ENCODE results near the gene HLTF.
"Not testable (repeated sequence)": the region's sequence is repeated elsewhere in the genome, so short reads cannot be mapped to it uniquely, and the experiment has no call there.

The HLTF gene

GRCh38 chr3:149120051-149120972 lies 34.0 kb upstream of the HLTF start:
- Histone ChIP-seq H3K4me3 (0 out of 2 replicates have a peak overlapping the region, but pooled peaks have one; percentile 9), H3K27ac (no peak overlapping the region), H3K36me3 (ENCODE audit: insufficient read depth, low read length) (no peaks in the 10 kb centered on the region), H3K9me3 (ENCODE audit: low read depth, low read length) (no peaks in the 10 kb centered on the region), H3K9ac (ENCODE audit: insufficient read length) (no peak overlapping the region)
- no peak for TF ChIP-seq EZH2 (IDR thresholded peaks at IDR 0.05)
- no peak for TF ChIP-seq FOXP2 (optimal IDR thresholded peaks at IDR 0.05; ENCODE audit: control extremely low read depth, extremely low read length, insufficient read depth)
- no peak for TF ChIP-seq POLR2AphosphoS5 (IDR thresholded peaks at IDR 0.05; ENCODE audit: borderline replicate concordance, low read depth, low read length)
- peak; percentile 66 for DNase-seq (ENCODE audit: low read depth, low spot score)

DNA sequence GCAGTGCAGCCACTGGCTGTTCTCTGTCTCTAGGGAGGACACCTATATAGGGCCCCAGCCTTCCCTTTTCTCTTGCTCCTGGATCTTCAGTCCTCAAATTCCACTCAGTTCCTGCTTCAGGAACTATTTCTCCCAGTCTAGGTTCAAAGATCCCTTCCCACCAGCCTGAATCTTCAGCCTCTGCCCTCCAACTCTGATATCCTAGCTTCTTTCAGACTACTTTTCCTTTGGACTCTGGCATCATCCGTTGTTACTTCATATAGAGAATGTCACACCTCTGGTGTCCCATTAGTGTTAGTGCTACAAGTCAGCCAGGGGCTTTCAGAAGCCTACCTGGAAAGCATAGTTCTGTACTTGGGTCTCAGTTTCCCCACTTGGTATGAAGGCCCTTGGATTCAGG lies 33.1 kb upstream of the HLTF start:
- no peak for TF ChIP-seq EZH2 (IDR thresholded peaks at IDR 0.05)
- TF ChIP-seq POLR2AphosphoS5 (IDR thresholded peaks at IDR 0.05; ENCODE audit: borderline replicate concordance, low read depth, low read length) = no peak
- TF ChIP-seq FOXP2 (optimal IDR thresholded peaks at IDR 0.05; ENCODE audit: control extremely low read depth, extremely low read length, insufficient read depth) = no peak
- Histone ChIP-seq H3K9ac (ENCODE audit: insufficient read length) (no peak overlapping the region), H3K27ac (no peak overlapping the region), H3K9me3 (ENCODE audit: low read depth, low read length) (no peaks in the 10 kb centered on the region), H3K4me3 (no peak overlapping the region), H3K36me3 (ENCODE audit: insufficient read depth, low read length) (no peaks in the 10 kb centered on the region)
- no peak for DNase-seq (ENCODE audit: low read depth, low spot score)

DNA sequence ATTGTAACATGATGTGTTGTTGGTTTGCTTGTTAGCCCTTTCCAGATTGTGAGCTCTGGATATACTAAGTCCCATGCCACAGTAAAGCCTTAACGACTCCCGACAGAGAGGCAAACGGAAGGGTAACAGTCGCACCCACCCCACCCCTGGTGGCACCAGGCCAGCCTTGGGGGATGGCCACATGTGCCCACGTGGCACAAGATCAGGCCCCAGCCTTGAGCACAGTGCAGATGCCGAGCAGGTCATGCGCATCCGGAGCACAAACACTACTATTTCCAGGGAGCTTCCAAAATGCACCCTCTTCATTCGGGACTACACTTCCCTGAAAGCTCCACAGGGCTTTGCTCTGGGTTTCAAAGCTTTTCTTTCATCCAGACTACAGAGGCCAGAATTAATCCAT lies 32.4 kb upstream of the HLTF start:
- no peak for TF ChIP-seq EZH2 (IDR thresholded peaks at IDR 0.05)
- no peak for TF ChIP-seq FOXP2 (optimal IDR thresholded peaks at IDR 0.05; ENCODE audit: control extremely low read depth, extremely low read length, insufficient read depth)
- no peak for TF ChIP-seq POLR2AphosphoS5 (IDR thresholded peaks at IDR 0.05; ENCODE audit: borderline replicate concordance, low read depth, low read length)
- Histone ChIP-seq H3K27ac (no peak overlapping the region), H3K36me3 (ENCODE audit: insufficient read depth, low read length) (no peaks in the 10 kb centered on the region), H3K9me3 (ENCODE audit: low read depth, low read length) (no peaks in the 10 kb centered on the region), H3K9ac (ENCODE audit: insufficient read length) (no peak overlapping the region), H3K4me3 (no peak overlapping the region)
- no peak for DNase-seq (ENCODE audit: low read depth, low spot score)

GRCh38 chr3:149115114-149115513 lies 28.8 kb upstream of the HLTF start:
- Histone ChIP-seq H3K36me3 (ENCODE audit: insufficient read depth, low read length) (no peaks in the 10 kb centered on the region), H3K27ac (no peak overlapping the region), H3K9ac (ENCODE audit: insufficient read length) (no peak overlapping the region), H3K4me3 (no peak overlapping the region), H3K9me3 (ENCODE audit: low read depth, low read length) (no peaks in the 10 kb centered on the region)
- no peak for DNase-seq (ENCODE audit: low read depth, low spot score)
- no peak for TF ChIP-seq POLR2AphosphoS5 (IDR thresholded peaks at IDR 0.05; ENCODE audit: borderline replicate concordance, low read depth, low read length)
- TF ChIP-seq EZH2 (IDR thresholded peaks at IDR 0.05) = no peak
- TF ChIP-seq FOXP2 (optimal IDR thresholded peaks at IDR 0.05; ENCODE audit: control extremely low read depth, extremely low read length, insufficient read depth) = no peak

DNA sequence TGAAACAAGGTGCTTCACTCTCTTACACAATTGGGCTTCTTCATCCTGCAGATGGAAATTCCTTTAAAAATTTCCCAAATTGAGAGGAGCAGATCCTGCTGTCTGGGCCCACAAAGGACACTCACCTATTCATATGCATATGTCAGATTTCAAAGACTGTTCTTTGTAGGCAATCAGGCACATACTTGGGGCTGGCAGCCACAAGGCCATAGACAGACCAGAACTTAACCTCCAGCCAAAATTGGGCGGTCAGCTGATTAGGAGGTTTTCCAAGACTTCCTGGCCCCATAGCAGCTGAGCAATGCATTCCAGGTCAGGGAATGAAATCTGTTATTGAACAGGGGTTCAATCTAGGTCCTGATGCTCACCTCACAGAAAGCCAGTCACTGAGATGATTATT lies 28.1 kb upstream of the HLTF start:
- H3K36me3 ChIP-seq (ENCODE audit: insufficient read depth, low read length) = no peaks in the 10 kb centered on the region
- no peak overlapping the region for H3K27ac ChIP-seq
- DNase-seq (ENCODE audit: low read depth, low spot score) = no peak
- TF ChIP-seq EZH2 (IDR thresholded peaks at IDR 0.05) = no peak
- H3K4me3 ChIP-seq = no peak overlapping the region
- H3K9me3 ChIP-seq (ENCODE audit: low read depth, low read length) = no peaks in the 10 kb centered on the region
- no peak overlapping the region for H3K9ac ChIP-seq (ENCODE audit: insufficient read length)

- TF ChIP-seq FOXP2 (optimal IDR thresholded peaks at IDR 0.05; ENCODE audit: control extremely low read depth, extremely low read length, insufficient read depth) (no peak), EZH2 (IDR thresholded peaks at IDR 0.05) (no peak), POLR2AphosphoS5 (IDR thresholded peaks at IDR 0.05; ENCODE audit: borderline replicate concordance, low read depth, low read length) (no peak)
- Histone ChIP-seq H3K9ac (ENCODE audit: insufficient read length) (no peak overlapping the region), H3K4me3 (no peak overlapping the region), H3K27ac (no peak overlapping the region), H3K9me3 (ENCODE audit: low read depth, low read length) (no peaks in the 10 kb centered on the region), H3K36me3 (ENCODE audit: insufficient read depth, low read length) (no peaks in the 10 kb centered on the region)
- DNase-seq (ENCODE audit: low read depth, low spot score) = no peak
Measured at GRCh38 chr3:149104484-149104883, 18.2 kb upstream of the HLTF start.

GRCh38 chr3:149101641-149102040 lies 15.3 kb upstream of the HLTF start:
- no peak for DNase-seq (ENCODE audit: low read depth, low spot score)
- no peak overlapping the region for H3K4me3 ChIP-seq
- no peak overlapping the region for H3K27ac ChIP-seq
- no peak for TF ChIP-seq EZH2 (IDR thresholded peaks at IDR 0.05)
- no peak for TF ChIP-seq POLR2AphosphoS5 (IDR thresholded peaks at IDR 0.05; ENCODE audit: borderline replicate concordance, low read depth, low read length)
- no peaks in the 10 kb centered on the region for H3K9me3 ChIP-seq (ENCODE audit: low read depth, low read length)
- no peak overlapping the region for H3K9ac ChIP-seq (ENCODE audit: insufficient read length)
- H3K36me3 ChIP-seq (ENCODE audit: insufficient read depth, low read length) = no peaks in the 10 kb centered on the region

DNA sequence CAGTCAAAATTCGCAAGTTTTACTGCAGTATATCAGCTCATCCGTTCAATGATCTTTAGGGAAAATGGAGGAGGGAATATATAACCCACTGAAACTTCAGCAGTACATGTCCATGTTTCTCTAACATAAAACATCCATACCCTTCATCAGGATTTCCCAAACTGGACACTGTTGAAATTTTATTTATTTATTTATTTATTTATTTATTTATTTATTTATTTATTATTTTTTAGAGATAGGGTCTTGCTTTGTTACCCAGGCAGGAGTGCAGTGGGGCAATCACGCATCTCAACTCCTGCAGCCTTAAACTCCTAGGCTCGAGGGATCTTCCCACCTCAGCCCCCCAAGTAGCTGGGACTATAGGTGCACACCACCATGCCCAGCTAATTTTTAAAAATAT lies 14.8 kb upstream of the HLTF start:
- Histone ChIP-seq H3K9me3 (ENCODE audit: low read depth, low read length) (no peaks in the 10 kb centered on the region), H3K27ac (no peak overlapping the region), H3K36me3 (ENCODE audit: insufficient read depth, low read length) (no peaks in the 10 kb centered on the region), H3K4me3 (no peak overlapping the region), H3K9ac (ENCODE audit: insufficient read length) (no peak overlapping the region)
- no peak for TF ChIP-seq FOXP2 (optimal IDR thresholded peaks at IDR 0.05; ENCODE audit: control extremely low read depth, extremely low read length, insufficient read depth)
- no peak for TF ChIP-seq EZH2 (IDR thresholded peaks at IDR 0.05)
- no peak for TF ChIP-seq POLR2AphosphoS5 (IDR thresholded peaks at IDR 0.05; ENCODE audit: borderline replicate concordance, low read depth, low read length)
- no peak for DNase-seq (ENCODE audit: low read depth, low spot score)

GRCh38 chr3:149097987-149098386 lies 11.7 kb upstream of the HLTF start:
- not testable (repeated sequence) for H3K9me3 ChIP-seq (ENCODE audit: low read depth, low read length); H3K36me3 ChIP-seq (ENCODE audit: insufficient read depth, low read length); H3K27ac ChIP-seq; H3K9ac ChIP-seq (ENCODE audit: insufficient read length); DNase-seq (ENCODE audit: low read depth, low spot score); H3K4me3 ChIP-seq
